ENCODE measurements around the gene STK32A.

The STK32A gene

DNA sequence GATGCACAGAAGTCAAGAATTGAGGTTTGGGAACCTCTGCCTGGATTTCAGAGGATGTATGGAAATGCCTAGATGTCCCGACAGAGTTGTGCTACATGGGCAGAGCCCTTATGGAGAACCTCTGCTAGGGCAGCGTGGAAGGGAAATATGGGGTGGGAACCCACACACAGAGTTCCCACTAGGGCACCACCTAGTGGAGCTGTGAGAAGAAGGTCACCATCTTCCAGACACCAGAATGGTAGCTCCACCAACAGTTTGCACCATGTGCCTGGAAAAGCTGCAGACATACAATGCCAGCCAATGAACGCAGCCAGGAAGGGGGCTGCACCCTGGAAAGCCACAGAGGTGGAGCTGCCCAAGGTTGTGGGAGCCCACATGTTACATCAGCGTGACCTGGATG lies 104.5 kb downstream of the STK32A start:
- Histone ChIP-seq H3K9ac (ENCODE audit: low read depth in 1 of 2, low read length in 2 of 2) (no peak overlapping the region), H3K27ac (ENCODE audit: low read depth in 2 of 2, low read length in 2 of 2) (no peak overlapping the region), H3K36me3 (ENCODE audit: control insufficient read depth in 2 of 2, insufficient read depth in 2 of 2, low read length in 2 of 2) (no peaks in the 10 kb centered on the region), H3K9me3 (ENCODE audit: control insufficient read depth in 2 of 2, low read length in 2 of 2) (no peaks in the 10 kb centered on the region), H3K4me1 (ENCODE audit: control insufficient read depth in 2 of 2, insufficient read depth in 2 of 2, low read length in 2 of 2) (no peaks in the 10 kb centered on the region), H3K4me3 (ENCODE audit: low read length in 2 of 2) (no peak overlapping the region), H3K27me3 (ENCODE audit: control insufficient read depth in 2 of 2, insufficient read depth in 2 of 2, low read length in 2 of 2) (no peaks in the 10 kb centered on the region)

DNA sequence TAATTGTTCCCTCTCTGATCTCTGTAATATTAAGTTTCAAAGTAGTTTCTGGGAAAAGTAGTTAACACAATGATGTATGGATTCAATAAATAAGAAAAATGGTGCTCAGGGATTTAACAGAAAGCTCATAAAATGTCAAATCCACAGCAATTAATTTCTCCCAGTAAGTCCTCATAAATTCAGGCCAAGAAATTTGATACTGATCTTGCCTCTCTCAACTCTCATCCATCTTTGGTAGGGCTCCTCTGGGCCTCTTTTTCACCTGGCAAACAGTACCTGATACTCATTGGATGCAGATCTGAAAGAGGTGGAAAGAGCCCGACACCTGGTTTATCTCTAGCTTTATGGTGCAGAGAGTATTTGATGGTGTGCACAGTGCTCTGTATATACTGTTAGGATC lies 106.1 kb downstream of the STK32A start:
- H3K36me3 ChIP-seq (ENCODE audit: control insufficient read depth in 2 of 2, insufficient read depth in 2 of 2, low read length in 2 of 2), result no peaks in the 10 kb centered on the region
- no peaks in the 10 kb centered on the region for H3K9me3 ChIP-seq (ENCODE audit: control insufficient read depth in 2 of 2, low read length in 2 of 2)
- no peak overlapping the region for H3K27ac ChIP-seq (ENCODE audit: low read depth in 2 of 2, low read length in 2 of 2)
- no peak overlapping the region for H3K4me3 ChIP-seq (ENCODE audit: low read length in 2 of 2)
- H3K4me1 ChIP-seq (ENCODE audit: control insufficient read depth in 2 of 2, insufficient read depth in 2 of 2, low read length in 2 of 2), result no peaks in the 10 kb centered on the region
- no peak overlapping the region for H3K9ac ChIP-seq (ENCODE audit: low read depth in 1 of 2, low read length in 2 of 2)
- H3K27me3 ChIP-seq (ENCODE audit: control insufficient read depth in 2 of 2, insufficient read depth in 2 of 2, low read length in 2 of 2), result no peaks in the 10 kb centered on the region

DNA sequence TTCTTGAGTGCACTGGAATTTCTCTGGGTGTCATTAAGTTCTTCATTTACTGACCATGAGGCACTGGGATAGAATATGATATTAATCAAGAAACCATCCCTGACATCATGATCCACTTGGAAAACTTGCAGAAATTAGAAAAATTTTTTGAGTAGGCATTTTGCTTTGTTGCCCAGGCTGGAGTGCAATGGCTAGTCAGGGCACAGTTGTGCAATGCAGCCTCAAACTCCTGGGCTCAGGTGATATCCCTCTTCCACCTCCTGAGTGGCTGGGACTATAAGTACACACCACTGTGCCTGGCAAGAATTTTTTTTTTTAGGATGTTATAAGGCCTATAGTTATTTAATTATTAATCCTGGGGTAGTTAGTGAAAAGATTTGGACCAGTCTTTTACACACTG lies 106.5 kb downstream of the STK32A start:
- Histone ChIP-seq H3K9me3 (ENCODE audit: control insufficient read depth in 2 of 2, low read length in 2 of 2) (no peaks in the 10 kb centered on the region), H3K27ac (ENCODE audit: low read depth in 2 of 2, low read length in 2 of 2) (no peak overlapping the region), H3K36me3 (ENCODE audit: control insufficient read depth in 2 of 2, insufficient read depth in 2 of 2, low read length in 2 of 2) (no peaks in the 10 kb centered on the region), H3K4me3 (ENCODE audit: low read length in 2 of 2) (no peak overlapping the region), H3K27me3 (ENCODE audit: control insufficient read depth in 2 of 2, insufficient read depth in 2 of 2, low read length in 2 of 2) (no peaks in the 10 kb centered on the region), H3K4me1 (ENCODE audit: control insufficient read depth in 2 of 2, insufficient read depth in 2 of 2, low read length in 2 of 2) (no peaks in the 10 kb centered on the region), H3K9ac (ENCODE audit: low read depth in 1 of 2, low read length in 2 of 2) (no peak overlapping the region)

DNA sequence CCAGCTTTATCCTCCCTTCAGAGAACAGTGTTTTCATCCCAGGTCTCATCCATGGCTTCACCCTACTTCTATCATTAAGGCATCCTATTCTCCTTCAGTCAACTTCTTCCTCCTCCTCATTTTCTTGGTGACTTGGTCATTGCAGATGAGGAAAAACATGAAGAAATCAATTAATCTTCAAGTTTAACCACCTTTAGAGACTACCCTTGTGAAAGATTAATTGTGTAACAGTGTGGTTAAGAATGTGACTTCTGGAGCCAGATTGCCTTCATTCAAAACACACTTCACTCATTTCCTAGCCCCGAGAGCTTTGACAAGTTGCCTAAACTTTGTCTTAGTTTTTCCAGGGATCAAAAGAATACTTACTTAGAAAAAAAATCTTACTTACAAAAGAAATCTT lies 110.0 kb downstream of the STK32A start:
- no peaks in the 10 kb centered on the region for H3K36me3 ChIP-seq (ENCODE audit: control insufficient read depth in 2 of 2, insufficient read depth in 2 of 2, low read length in 2 of 2)
- H3K27ac ChIP-seq (ENCODE audit: low read depth in 2 of 2, low read length in 2 of 2), result no peak overlapping the region
- H3K4me1 ChIP-seq (ENCODE audit: control insufficient read depth in 2 of 2, insufficient read depth in 2 of 2, low read length in 2 of 2), result no peaks in the 10 kb centered on the region
- H3K27me3 ChIP-seq (ENCODE audit: control insufficient read depth in 2 of 2, insufficient read depth in 2 of 2, low read length in 2 of 2), result no peaks in the 10 kb centered on the region
- H3K9me3 ChIP-seq (ENCODE audit: control insufficient read depth in 2 of 2, low read length in 2 of 2), result no peaks in the 10 kb centered on the region
- no peak overlapping the region for H3K9ac ChIP-seq (ENCODE audit: low read depth in 1 of 2, low read length in 2 of 2)
- no peak overlapping the region for H3K4me3 ChIP-seq (ENCODE audit: low read length in 2 of 2)

DNA sequence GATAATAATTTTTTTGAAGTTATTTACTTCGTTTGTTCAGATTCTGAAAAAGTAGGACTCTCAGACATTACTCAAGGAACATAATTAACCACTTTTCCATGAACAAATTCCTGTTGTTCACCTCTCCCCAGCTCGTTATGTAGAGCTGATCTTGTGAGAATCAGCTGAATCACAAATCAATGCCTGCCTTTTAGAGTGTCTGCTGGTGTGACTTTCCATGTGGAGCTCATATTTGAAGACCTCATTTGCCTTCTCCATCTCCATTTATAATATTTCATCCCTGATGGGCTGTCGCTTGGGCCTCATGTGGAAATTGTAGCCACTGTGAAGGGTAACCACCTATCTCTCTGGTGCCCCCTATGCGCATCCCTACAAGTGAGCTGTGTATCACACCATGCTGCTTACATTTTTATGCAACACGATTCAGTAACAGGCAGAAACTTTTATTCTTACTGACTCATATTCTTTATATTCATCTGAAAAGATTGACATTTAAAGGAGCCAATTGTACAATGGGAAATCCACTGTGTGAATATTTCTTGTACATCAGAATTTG lies 111.3 kb downstream of the STK32A start:
- H3K27ac ChIP-seq (ENCODE audit: low read depth in 2 of 2, low read length in 2 of 2), result no peak overlapping the region
- no peaks in the 10 kb centered on the region for H3K9me3 ChIP-seq (ENCODE audit: control insufficient read depth in 2 of 2, low read length in 2 of 2)
- H3K4me1 ChIP-seq (ENCODE audit: control insufficient read depth in 2 of 2, insufficient read depth in 2 of 2, low read length in 2 of 2), result no peaks in the 10 kb centered on the region
- H3K4me3 ChIP-seq (ENCODE audit: low read length in 2 of 2), result no peak overlapping the region
- H3K9ac ChIP-seq (ENCODE audit: low read depth in 1 of 2, low read length in 2 of 2), result no peak overlapping the region
- no peaks in the 10 kb centered on the region for H3K27me3 ChIP-seq (ENCODE audit: control insufficient read depth in 2 of 2, insufficient read depth in 2 of 2, low read length in 2 of 2)
- no peaks in the 10 kb centered on the region for H3K36me3 ChIP-seq (ENCODE audit: control insufficient read depth in 2 of 2, insufficient read depth in 2 of 2, low read length in 2 of 2)

DNA sequence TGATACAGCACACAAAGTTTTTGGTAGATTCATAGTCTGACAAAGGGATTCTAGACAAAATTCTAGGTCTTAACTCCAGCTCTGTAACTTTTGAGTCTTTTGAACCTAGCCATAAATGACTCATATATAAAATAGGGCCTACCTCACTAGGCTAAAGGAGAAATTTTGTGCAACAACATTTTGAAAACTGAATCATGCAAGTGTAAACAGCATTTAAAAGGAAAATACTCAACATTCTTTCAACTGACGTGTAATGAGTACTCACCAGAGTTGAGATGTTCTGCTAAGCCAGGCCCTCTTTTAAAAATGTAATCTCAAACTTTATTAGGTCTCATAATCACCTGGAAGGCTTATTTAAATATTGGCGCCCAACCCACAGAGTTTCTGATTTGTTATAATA lies 113.2 kb downstream of the STK32A start:
- Histone ChIP-seq H3K4me3 (ENCODE audit: low read length in 2 of 2) (no peak overlapping the region), H3K9me3 (ENCODE audit: control insufficient read depth in 2 of 2, low read length in 2 of 2) (no peaks in the 10 kb centered on the region), H3K4me1 (ENCODE audit: control insufficient read depth in 2 of 2, insufficient read depth in 2 of 2, low read length in 2 of 2) (no peaks in the 10 kb centered on the region), H3K36me3 (ENCODE audit: control insufficient read depth in 2 of 2, insufficient read depth in 2 of 2, low read length in 2 of 2) (no peaks in the 10 kb centered on the region), H3K27ac (ENCODE audit: low read depth in 2 of 2, low read length in 2 of 2) (no peak overlapping the region), H3K9ac (ENCODE audit: low read depth in 1 of 2, low read length in 2 of 2) (no peak overlapping the region), H3K27me3 (ENCODE audit: control insufficient read depth in 2 of 2, insufficient read depth in 2 of 2, low read length in 2 of 2) (no peaks in the 10 kb centered on the region)

DNA sequence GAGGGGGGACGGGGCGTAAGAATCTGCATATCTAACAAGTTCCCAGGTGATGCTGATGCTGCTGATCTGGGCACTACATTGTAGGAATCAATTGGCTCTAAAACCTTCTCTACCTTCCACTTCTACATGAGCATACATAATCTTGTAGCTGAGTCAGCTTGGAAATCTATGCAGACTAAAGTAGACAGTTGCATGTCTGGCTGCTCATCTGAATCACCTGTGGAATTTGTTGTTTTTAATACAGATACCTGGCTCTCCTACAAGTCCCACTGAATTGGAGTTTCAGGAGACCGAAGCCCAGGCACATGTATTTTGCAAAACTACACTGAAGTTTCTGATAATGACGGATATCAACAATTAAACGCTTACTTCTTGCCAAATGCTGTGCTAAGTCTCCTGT lies 113.6 kb downstream of the STK32A start:
- Histone ChIP-seq H3K27me3 (ENCODE audit: control insufficient read depth in 2 of 2, insufficient read depth in 2 of 2, low read length in 2 of 2) (no peaks in the 10 kb centered on the region), H3K36me3 (ENCODE audit: control insufficient read depth in 2 of 2, insufficient read depth in 2 of 2, low read length in 2 of 2) (no peaks in the 10 kb centered on the region), H3K4me1 (ENCODE audit: control insufficient read depth in 2 of 2, insufficient read depth in 2 of 2, low read length in 2 of 2) (no peaks in the 10 kb centered on the region), H3K9ac (ENCODE audit: low read depth in 1 of 2, low read length in 2 of 2) (no peak overlapping the region), H3K4me3 (ENCODE audit: low read length in 2 of 2) (no peak overlapping the region), H3K27ac (ENCODE audit: low read depth in 2 of 2, low read length in 2 of 2) (no peak overlapping the region), H3K9me3 (ENCODE audit: control insufficient read depth in 2 of 2, low read length in 2 of 2) (no peaks in the 10 kb centered on the region)

DNA sequence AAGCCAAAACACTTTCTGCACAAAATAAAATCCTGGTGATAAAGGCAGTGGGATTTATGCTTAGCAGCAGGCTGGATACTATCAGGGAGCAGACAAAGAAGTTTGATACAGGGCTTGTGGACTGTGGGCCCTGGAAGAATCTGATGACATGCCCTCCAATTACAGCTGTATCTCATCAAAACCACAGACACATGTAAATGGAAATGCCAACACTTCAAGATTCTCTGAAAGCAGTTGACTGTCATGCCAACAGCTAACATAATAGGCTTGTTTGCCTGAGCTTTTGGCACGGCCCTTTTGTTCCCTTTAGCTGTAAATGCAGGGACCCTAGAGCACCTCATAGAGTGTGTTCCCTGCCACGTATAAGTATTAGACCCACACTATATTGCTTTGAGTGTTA lies 114.4 kb downstream of the STK32A start:
- Histone ChIP-seq H3K9me3 (ENCODE audit: control insufficient read depth in 2 of 2, low read length in 2 of 2) (no peaks in the 10 kb centered on the region), H3K27me3 (ENCODE audit: control insufficient read depth in 2 of 2, insufficient read depth in 2 of 2, low read length in 2 of 2) (no peaks in the 10 kb centered on the region), H3K36me3 (ENCODE audit: control insufficient read depth in 2 of 2, insufficient read depth in 2 of 2, low read length in 2 of 2) (no peaks in the 10 kb centered on the region), H3K9ac (ENCODE audit: low read depth in 1 of 2, low read length in 2 of 2) (no peak overlapping the region), H3K4me1 (ENCODE audit: control insufficient read depth in 2 of 2, insufficient read depth in 2 of 2, low read length in 2 of 2) (no peaks in the 10 kb centered on the region), H3K4me3 (ENCODE audit: low read length in 2 of 2) (no peak overlapping the region), H3K27ac (ENCODE audit: low read depth in 2 of 2, low read length in 2 of 2) (no peak overlapping the region)

DNA sequence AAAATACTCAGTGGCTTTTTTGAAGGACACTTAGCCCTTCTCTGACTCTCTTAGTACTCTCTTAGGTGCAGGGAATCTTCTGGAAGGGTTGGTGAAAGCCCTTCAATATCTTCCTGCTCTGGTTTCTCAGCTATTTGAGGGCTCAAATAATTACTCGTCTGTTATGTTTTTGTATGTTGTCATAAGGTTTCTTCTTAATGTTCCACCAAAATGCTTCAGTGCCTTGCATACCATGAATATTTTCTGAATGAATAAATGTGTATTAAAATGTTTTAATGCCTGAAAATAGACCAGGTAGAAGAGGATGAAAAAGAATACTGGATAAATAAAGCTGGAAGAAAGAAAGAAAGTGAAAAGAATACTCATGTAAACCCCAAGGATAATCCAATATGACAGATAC lies 124.3 kb downstream of the STK32A start:
- Histone ChIP-seq H3K4me3 (ENCODE audit: low read length in 2 of 2) (no peak overlapping the region), H3K9me3 (ENCODE audit: control insufficient read depth in 2 of 2, low read length in 2 of 2) (no peaks in the 10 kb centered on the region), H3K27me3 (ENCODE audit: control insufficient read depth in 2 of 2, insufficient read depth in 2 of 2, low read length in 2 of 2) (no peaks in the 10 kb centered on the region), H3K36me3 (ENCODE audit: control insufficient read depth in 2 of 2, insufficient read depth in 2 of 2, low read length in 2 of 2) (no peaks in the 10 kb centered on the region), H3K9ac (ENCODE audit: low read depth in 1 of 2, low read length in 2 of 2) (no peak overlapping the region), H3K4me1 (ENCODE audit: control insufficient read depth in 2 of 2, insufficient read depth in 2 of 2, low read length in 2 of 2) (no peaks in the 10 kb centered on the region), H3K27ac (ENCODE audit: low read depth in 2 of 2, low read length in 2 of 2) (no peak overlapping the region)

DNA sequence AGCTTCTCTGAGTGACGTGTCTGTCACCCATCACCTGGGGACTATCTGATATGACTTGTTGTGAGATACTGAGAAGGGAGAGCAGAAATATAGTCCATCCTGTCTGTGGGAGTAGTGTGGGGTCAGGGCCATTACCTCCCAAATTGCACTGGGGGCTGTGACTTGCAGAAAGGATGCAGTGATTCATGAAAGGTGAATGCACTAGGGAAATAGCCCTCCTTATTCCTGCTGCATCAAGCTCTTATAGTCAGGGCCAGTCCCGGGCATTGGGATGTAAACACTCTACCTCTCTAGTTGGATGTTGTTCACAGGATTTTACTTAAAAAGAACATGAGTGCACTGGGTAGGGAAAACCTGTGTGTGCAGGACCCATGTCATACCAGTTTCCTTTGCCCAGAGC lies 124.8 kb downstream of the STK32A start:
- H3K36me3 ChIP-seq (ENCODE audit: control insufficient read depth in 2 of 2, insufficient read depth in 2 of 2, low read length in 2 of 2), result no peaks in the 10 kb centered on the region
- H3K9me3 ChIP-seq (ENCODE audit: control insufficient read depth in 2 of 2, low read length in 2 of 2), result no peaks in the 10 kb centered on the region
- no peak overlapping the region for H3K27ac ChIP-seq (ENCODE audit: low read depth in 2 of 2, low read length in 2 of 2)

DNA sequence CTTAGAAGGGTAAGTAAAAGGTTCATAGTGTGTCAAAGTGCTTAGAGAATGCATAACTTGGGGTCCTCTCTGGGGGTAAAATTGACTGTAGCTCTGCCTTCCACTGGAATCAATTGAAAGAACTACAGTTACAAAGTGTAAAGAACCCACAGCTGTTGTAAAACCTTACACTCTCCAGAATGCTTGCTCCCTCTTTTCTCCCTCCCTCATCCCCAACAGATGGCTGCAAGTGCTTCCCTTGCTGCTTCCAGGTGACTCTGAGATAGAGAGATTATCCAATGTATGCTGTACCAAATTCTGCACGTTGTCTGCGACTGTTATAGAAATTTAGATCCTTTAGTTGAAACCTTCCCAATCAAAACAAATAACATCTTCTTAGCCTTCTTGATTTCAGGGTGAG lies 126.0 kb downstream of the STK32A start:
- Histone ChIP-seq H3K4me3 (ENCODE audit: low read length in 2 of 2) (no peak overlapping the region), H3K27ac (ENCODE audit: low read depth in 2 of 2, low read length in 2 of 2) (no peak overlapping the region), H3K9me3 (ENCODE audit: control insufficient read depth in 2 of 2, low read length in 2 of 2) (no peaks in the 10 kb centered on the region)

More for the DNA sequence above, 124.8 kb downstream of the STK32A start:
- H3K4me3 ChIP-seq (ENCODE audit: low read length in 2 of 2), result no peak overlapping the region
- H3K27me3 ChIP-seq (ENCODE audit: control insufficient read depth in 2 of 2, insufficient read depth in 2 of 2, low read length in 2 of 2), result no peaks in the 10 kb centered on the region
- no peaks in the 10 kb centered on the region for H3K4me1 ChIP-seq (ENCODE audit: control insufficient read depth in 2 of 2, insufficient read depth in 2 of 2, low read length in 2 of 2)
- no peak overlapping the region for H3K9ac ChIP-seq (ENCODE audit: low read depth in 1 of 2, low read length in 2 of 2)

More for the DNA sequence above, 126.0 kb downstream of the STK32A start:
- H3K9ac ChIP-seq (ENCODE audit: low read depth in 1 of 2, low read length in 2 of 2), result no peak overlapping the region
- H3K27me3 ChIP-seq (ENCODE audit: control insufficient read depth in 2 of 2, insufficient read depth in 2 of 2, low read length in 2 of 2), result no peaks in the 10 kb centered on the region
- H3K4me1 ChIP-seq (ENCODE audit: control insufficient read depth in 2 of 2, insufficient read depth in 2 of 2, low read length in 2 of 2), result no peaks in the 10 kb centered on the region
- H3K36me3 ChIP-seq (ENCODE audit: control insufficient read depth in 2 of 2, insufficient read depth in 2 of 2, low read length in 2 of 2), result no peaks in the 10 kb centered on the region

Measured in mucosa of rectum (tissue), 2 donors.